GM12891 (cell line): ENCODE results near the gene UBP1.

Experiments used
- POLR2A ChIP-seq: IDR thresholded peaks from 2 replicates; pipeline ENCODE4 v1.6.1; 2011; ENCODE audit warnings: low read depth, low read length, control low read depth
- POLR2AphosphoS5 ChIP-seq: IDR thresholded peaks from 2 replicates; pipeline ENCODE4 v1.6.1; 2011; ENCODE audit warnings: low read depth, low read length, control low read depth
- SPI1 ChIP-seq: IDR thresholded peaks from 2 replicates; pipeline ENCODE4 v1.6.1; 2011; ENCODE audit warnings: low read depth, low read length, control low read depth
- TAF1 ChIP-seq: IDR thresholded peaks from 2 replicates; pipeline ENCODE4 v1.6.1; 2011; ENCODE audit warnings: low read depth, low read length, control low read depth

DNA sequence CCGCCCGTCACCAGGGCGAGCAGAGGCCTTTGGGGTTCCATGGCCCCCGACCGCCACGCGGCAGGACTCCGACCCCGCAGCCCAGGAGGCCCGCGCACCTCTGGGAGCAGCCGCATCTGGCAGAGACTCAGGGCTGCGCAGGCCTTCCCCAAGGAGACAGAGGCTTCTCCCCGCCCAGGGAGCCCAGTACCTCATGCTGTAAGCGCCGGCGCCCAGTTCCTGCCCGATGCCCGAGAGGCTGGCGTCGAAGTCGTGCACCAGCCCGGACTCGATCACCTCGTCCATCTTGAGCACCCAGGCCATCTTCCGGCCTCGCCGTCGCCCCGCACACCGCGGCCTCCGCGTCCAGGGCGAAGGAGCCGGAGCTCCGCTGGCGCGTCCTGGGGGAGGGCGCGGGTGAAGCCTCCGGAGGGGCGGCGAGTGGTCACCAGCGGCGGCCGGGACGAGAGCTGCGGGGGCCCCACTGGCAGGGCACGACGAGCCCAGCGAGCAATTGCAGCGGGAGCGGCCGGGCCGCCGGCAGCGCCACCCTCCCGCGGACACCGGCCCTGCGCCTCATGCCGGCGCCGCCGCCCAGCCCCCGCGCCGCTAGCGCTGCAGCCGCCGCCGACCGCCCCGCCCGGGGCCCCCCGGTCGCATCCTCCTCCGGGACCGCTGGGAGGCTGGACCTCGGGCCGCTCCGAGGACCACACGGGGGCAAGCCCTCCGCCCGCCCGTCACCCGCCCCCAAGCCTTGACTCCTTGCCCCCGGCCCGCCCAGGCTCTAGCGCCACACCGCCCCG, 468 bp downstream of the UBP1 start:
- TF ChIP-seq POLR2A (peak; percentile 71), SPI1 (no peak), POLR2AphosphoS5 (peak; percentile 44; the same call in 1 of the 2 replicates), TAF1 (no peak)
